HG03108 (cell line): ENCODE measurements around the gene KCNK18.

ENCODE experiments used
- ATAC-seq: cut with Tn5 transposase; IDR thresholded peaks from one replicate; pipeline ENCODE4 v1.9.1; 2021; ENCODE audit warnings: moderate library complexity; ENCODE audit not compliant: unreplicated experiment

The KCNK18 gene

GRCh38 chr10:117197189-117197588 is at the start of gene KCNK18:
TSS of gene KCNK18 (plus strand) at chr10:117197489. CDS start at chr10:117197489, 0 bp downstream.
- no peak for ATAC-seq

GRCh38 chr10:117148284-117148683 is 49.0 kb upstream of the KCNK18 start:
- no peak for ATAC-seq

GRCh38 chr10:117152668-117153067 is 44.6 kb upstream of the KCNK18 start:
- no peak for ATAC-seq

GRCh38 chr10:117158297-117158696 is 39.0 kb upstream of the KCNK18 start:
- no peak for ATAC-seq

GRCh38 chr10:117159390-117159789 is 37.9 kb upstream of the KCNK18 start:
- ATAC-seq: no peak

- ATAC-seq: no peak
Observed at GRCh38 chr10:117160567-117160966, 36.7 kb upstream of the KCNK18 start.

- no peak for ATAC-seq
Observed at GRCh38 chr10:117161386-117162033, 35.8 kb upstream of the KCNK18 start.

GRCh38 chr10:117162093-117163060 is 34.9 kb upstream of the KCNK18 start:
- ATAC-seq: no peak

GRCh38 chr10:117163061-117163953 is 34.0 kb upstream of the KCNK18 start:
- ATAC-seq: no peak

- no peak for ATAC-seq
Observed at GRCh38 chr10:117163954-117164548, 33.2 kb upstream of the KCNK18 start.

- ATAC-seq: no peak
Observed at GRCh38 chr10:117164592-117165537, 32.4 kb upstream of the KCNK18 start.

- ATAC-seq: no peak
Observed at GRCh38 chr10:117165538-117166417, 31.5 kb upstream of the KCNK18 start.

GRCh38 chr10:117166418-117167345 is 30.6 kb upstream of the KCNK18 start:
- no peak for ATAC-seq

GRCh38 chr10:117167346-117167788 is 29.9 kb upstream of the KCNK18 start:
- no peak for ATAC-seq

- peak; percentile 80 for ATAC-seq
Observed at GRCh38 chr10:117167789-117168674, 29.3 kb upstream of the KCNK18 start.

- no peak for ATAC-seq
Observed at GRCh38 chr10:117168729-117169128, 28.6 kb upstream of the KCNK18 start.
